Measurements from ENCODE around the gene SCPEP1.
"Not testable (repeated sequence)": the region's sequence is repeated elsewhere in the genome, so short reads cannot be mapped to it uniquely, and the experiment has no call there.

SCPEP1 gene

DNA sequence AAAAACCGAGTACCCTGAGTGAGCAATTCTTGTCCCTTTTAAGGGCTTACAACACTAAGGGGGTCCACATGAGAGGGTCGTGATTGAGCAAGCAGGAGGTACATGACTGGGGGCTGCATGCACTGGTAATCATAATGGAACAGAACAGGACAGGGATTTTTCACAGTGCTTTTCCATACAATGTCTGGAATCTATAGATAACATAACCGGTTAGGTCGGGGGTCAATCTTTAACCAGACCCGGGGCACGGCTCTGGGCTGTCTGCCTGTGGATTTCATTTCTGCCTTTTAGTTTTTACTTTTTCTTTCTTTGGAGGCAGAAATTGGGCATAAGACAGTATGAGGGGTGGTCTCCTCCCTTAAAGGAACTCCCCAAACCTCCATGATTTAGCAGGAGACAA lies 12.2 kb upstream of the SCPEP1 start:
- not testable (repeated sequence) for DNase-seq

DNA sequence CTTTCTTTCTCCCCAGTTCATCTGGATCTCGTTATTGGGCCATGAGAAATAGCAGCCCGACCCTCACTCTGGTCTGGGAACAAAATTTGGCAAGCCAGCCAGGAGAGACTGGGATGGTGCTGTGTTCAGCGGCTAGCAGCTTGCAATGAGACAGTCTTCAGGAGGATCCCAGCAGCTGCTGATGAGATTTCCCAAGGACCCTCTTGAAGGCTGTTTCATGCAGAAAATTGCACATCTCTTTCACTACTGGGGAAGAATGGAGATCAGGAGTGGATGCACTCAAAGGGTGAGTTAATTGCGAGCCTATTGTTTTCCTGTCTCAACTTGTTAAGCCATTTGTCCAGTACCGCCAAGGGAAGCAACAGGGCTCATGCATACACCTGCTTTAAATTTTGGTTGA lies 11.6 kb upstream of the SCPEP1 start:
- DNase-seq: peak; percentile 62

DNA sequence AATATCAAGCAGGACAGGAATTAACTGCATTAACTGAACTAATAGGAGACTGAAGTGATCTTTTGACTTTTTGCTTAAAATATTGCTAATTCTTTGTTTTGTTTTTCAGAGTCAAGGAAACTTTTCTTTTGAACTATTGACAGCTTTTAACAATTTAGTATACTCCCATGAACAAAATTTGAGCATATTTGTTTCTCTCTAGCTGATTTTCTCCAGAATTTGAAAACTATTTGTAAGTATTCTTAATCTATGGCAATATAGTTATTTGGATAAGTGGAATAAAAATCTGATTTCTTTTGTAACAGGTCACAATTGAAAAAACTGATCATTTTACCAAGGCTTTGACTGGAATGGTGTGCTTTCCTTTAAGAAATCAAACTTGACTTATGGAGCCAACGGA lies 7.0 kb upstream of the SCPEP1 start:
- no peak for DNase-seq

DNA sequence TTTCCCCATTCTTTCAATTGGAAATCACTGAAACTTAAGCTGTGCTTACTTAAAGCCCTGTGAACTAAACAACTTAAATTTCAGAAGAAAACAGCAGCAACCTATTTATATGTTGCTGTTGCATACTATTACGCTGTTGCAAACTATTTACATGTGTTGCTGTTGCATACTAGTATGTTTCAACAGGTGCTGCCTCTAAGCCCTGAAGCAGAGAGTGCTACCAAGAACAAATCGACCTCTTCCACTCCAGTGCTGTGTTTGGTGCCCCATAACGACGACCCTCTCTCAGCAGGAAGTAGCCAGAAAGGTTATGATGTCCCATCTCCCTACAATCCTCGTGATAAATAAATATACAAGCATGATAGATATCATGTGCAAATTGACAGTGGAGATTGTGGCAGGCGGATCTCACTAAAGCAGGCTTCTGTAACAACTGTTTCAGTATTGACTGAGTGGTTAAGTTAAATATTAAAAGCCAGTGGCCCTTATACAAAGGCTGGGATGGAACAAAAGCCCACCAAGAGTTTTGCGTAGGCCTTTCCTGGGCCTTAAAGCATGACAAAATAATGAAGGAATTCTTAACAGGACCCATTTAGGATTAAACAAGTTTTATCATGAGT lies 5.7 kb upstream of the SCPEP1 start:
- DNase-seq: no peak

DNA sequence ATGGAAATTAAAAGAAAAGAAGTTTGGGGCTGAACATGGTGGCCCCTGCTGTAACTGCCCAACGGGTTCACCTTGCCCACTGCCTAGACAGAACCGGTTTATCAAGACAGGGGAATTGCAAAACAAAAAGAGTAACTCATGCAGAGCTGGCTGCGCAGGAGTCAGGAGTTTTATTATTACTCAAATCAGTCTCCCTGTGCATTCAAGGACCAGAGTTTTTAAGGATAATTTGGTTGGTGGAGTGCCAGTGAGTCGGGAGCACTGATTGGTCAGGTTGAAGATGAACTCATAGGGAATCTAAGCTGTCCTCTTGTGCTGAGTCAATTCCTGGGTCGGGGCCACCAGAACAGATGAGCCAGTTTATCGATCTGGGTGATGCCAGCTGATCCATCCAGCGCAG lies 4.4 kb upstream of the SCPEP1 start:
- no peak for DNase-seq

DNA sequence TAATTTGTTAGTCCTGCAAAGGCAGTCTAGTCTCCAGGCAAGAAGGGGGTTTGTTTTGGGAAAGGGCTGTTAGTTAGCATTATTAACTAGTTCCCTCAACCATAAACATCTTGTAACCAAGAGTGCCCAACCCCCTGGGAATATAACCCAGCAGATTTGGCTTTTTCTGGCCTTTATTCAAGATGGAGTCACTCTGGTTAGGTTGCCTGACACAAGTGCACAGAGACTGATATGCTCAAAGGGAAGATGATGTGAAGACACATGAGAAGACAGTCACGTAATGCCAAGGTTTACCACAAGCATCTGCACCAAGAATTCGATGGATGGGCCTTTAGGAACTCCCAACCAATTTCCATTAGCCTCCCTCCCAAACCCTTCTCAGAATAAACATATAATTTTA lies 3.9 kb upstream of the SCPEP1 start:
- DNase-seq: no peak

DNA sequence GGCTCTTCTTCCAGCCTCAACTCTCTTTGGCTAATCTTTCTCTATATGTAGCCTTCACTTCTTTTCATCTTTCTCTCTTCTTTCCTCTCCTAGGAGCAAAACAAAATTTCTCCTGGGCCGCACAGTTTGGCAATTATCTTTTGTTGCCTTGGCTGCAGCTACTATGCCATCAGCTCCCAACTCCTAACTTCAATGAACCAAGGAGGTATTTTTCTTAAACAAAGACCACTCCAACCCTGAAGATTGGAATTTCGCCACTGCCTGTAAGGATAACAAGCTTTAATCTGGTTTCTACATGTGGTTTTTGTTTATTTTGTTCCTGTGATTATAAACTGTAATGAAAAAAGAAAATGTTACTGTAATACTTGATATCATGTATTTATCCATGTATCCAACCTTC lies 2.3 kb upstream of the SCPEP1 start:
- no peak for DNase-seq

DNA sequence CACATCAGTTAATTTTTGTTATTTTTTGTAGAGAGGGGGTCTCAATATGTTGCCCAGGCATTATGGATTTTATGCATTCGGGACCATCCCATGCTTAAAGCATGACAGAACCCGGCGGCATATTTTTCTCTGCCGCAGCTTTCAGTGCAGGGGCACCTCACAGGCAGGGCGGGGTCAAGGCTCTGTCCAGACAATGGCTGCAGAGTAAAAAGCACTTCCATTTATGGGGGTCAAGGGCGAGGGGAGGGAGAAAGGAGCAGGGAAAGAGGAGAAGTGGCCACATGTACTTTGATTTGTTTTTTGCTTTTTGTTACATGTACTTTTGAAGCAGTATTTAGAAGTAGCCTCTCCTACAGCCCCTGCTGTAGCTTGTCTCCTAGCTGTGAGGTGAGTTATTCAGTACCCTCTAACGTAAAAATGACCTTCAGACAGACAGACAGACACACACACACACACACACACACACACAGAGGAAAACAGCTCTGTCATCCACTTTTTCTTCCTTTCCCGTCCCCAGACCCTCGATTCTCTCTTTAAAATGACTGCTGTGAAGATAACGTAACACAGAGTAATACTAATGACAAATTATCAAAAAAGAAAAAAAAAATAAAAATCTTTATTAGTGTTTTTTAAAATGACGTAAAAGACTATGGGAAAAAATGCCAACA lies 856 bp upstream of the SCPEP1 start:
- no peak for DNase-seq

DNA sequence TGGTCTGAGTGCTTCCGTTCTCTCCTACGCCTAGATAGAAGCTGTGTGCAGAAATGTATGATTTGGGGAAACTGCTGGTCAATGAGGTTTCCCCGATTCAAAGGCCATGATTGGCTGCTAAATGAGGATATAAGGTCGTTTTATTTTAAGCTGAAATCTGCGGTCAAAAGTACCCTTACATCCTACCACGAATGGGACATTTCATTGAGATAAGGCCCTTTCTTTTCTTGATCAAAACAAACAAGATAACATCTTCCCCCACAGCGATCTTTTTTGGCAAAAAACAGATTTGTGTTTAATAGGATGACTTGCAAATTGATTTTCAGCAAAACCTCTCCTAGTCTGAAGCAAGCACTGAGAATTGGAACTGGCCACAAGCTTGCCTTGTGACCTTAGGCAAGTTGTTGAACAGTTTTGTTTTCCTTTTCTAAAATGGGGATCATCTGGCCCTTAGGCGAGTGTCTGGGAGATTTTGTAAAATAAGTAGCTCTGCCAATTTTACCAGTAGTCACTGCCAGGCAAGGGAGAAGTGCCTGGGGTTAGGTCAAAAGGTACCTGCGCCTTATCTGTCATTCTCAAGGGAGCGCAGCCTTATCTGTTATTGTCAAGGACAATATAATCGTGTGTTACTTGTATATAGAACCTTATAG lies 635 bp downstream of the SCPEP1 start:
- peak; percentile 34 for DNase-seq

DNA sequence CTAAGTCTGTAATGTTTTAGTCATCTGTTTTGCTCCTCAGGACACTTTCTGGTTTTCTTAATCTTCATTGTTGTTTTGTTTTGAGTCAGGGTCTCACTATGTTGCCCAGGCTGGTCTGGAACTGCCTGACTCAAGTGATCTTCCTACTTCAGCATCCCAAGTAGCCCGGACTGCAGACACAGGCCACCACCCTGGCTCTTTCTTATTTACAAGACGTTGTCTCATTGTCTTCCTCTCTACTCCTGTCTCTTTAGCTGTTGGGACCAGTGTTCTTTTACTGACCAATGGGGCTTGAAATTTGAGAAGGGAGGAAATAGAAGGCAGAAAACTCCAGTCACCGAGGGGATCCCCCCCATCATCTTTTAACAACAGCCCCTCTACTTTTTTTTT lies 1.2 kb downstream of the SCPEP1 start:
- DNase-seq: no peak

DNA sequence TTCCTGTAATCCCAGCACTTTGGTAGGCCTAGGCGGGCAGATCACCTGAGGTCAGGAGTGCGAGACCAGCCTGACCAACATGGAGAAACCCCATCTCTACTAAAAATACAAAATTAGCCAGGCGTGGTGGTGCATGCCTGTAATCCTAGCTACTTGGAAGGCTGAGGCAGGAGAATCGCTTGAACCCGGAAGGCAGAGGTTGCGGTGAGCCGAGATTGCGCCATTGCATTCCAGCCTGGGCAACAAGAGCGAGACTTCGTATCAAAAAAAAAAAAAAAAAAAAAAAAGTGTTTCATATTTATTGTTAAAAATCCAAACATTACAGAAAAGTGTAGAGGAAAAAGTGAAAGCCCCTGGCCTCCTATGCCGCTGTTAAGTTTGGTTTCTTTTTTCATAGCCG lies 2.6 kb downstream of the SCPEP1 start:
- not testable (repeated sequence) for DNase-seq

DNA sequence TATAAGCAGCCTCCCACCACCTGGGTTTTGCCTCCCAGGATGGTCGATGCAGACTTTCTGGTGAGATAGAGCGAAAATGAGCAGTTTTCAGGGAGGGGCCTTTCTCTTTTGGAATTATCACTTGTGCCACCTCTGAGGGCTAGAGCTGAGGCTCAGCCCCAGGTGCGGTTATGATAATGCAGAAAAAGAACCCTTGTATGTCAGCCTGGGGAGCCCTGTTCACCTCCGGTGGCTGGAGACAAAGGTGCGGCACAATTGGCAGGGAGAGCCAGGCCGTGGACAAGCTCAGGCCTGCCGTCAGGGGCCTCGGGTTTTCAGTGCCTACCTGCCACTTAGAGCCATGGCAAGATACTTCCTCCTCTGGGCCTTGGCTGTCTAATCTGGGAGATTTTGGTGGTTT lies 4.4 kb downstream of the SCPEP1 start:
- no peak for DNase-seq

DNA sequence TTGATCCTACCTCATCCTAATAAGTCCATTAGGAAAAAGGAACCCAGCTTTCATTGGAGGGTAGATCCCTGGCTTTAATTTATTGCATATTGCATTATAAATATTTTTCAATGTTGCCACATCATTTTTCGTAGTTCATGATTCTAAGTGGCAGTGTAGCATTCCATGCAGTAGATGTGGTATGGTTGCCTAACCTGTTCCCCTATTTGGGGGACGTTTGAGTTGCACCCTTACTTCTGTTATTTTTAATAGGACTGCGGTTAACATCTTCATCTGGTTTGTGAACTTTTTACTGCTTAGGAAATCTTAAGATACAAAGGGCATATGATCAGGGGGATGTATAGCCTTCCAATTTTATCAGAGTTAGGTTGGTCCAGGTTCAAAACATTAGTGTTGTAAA lies 5.4 kb downstream of the SCPEP1 start:
- DNase-seq: no peak

DNA sequence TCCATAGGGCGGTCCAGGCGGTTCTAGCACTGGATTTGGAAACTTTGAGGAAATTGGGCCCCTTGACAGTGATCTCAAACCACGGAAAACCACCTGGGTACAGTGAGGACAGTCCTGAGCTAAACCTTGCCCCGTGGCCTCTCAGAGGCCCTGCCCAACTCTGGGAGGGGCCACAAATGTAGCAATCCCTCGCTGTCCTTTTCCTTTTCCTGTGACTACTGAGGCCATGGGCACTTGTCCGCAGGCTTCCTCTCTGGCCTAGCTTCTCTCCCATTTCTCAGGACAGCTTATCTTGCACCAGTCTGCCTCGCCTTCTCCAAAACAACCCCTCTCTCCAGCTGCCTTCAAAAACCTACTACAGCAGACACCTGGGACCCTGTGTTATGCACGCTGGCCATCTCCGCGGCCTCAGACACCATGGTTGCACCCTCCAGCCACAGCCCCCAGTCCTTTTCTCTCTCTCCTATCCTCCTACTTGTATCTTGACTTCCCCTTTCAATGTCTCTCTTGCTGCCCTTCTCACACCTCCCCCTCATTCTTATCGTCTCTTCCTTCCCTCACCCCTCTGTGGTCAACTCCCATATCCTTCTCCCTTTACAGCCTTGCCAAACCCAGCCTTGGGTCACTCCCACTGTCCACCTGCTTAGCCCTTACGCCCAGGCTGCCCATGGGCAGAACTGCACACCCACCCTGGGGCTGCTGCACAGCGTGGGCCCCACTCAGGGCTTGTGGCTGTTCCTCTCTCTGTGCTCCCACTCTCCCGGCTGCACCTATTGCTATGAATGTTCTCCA lies 7.6 kb downstream of the SCPEP1 start:
- no peak for DNase-seq

DNA sequence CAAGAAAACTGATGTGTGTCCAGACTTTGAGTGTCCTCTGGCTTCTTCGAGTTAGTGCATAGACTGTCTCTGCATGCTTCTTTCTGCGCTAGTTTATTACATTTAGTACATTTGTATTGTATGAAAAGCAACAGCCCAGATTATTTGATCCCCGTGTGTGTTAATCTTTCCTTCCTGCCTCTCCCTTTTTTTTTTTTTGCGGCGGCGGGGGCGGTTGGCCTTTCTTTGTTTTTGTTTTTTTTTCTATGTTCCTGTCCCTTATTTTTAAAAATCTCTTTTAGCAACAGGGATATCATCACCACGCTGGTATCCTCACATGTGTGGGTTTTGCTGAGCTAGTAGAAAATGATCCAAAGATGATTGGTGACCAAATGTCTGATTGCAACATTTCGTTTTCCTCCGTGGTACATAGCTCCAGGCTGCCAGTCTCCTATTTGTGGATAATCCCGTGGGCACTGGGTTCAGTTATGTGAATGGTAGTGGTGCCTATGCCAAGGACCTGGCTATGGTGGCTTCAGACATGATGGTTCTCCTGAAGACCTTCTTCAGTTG lies 9.4 kb downstream of the SCPEP1 start:
- DNase-seq: no peak

DNA sequence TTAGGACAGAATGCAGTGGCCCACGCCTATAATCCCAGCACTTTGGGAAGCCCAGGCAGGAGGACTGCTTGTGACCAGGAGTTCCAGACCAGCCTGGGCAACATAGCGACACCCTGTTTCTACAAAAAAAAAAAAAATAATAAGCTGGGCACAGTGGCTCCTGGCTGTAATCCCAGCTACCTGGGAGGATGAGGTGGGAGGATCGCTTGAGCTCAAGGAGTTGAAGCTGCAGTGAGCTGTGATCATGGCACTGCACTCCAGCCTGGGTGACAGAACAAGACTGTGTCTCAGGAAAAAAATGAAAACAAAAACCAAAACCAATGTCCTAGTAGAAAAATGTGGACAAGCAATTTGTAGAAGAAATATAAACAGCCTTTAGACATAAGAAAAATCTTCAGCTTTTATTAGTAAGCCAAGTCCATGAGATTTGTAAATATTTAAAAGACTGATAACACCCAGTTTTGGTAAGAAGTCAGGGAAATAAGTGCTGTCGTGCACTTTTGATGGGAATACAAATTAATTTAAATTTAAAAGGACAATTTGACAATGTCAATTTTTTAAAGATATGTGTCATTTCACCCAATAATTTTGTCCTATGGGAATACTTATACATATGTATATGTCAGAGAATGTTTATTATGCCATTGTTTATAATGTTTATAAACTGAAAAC lies 11.1 kb downstream of the SCPEP1 start:
- DNase-seq: no peak

DNA sequence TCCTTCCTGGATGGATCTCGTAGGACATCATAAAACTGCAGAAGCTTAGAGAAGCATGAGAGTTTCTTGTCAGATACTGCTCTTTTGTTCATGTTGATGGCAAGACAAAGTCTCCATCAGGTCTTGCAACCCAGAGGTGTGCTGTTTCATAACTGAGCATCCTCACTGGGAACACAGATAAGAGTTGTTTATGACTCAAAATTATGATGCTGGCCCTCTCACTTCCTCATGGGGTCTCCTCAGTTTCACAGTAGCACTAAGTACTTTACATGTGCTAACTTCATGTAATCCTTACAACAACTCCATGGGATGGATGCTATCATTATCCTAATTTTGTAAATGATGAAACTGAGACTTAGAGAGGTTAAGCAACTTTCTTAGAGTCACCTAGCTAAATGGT lies 14.4 kb downstream of the SCPEP1 start:
- DNase-seq: no peak

DNA sequence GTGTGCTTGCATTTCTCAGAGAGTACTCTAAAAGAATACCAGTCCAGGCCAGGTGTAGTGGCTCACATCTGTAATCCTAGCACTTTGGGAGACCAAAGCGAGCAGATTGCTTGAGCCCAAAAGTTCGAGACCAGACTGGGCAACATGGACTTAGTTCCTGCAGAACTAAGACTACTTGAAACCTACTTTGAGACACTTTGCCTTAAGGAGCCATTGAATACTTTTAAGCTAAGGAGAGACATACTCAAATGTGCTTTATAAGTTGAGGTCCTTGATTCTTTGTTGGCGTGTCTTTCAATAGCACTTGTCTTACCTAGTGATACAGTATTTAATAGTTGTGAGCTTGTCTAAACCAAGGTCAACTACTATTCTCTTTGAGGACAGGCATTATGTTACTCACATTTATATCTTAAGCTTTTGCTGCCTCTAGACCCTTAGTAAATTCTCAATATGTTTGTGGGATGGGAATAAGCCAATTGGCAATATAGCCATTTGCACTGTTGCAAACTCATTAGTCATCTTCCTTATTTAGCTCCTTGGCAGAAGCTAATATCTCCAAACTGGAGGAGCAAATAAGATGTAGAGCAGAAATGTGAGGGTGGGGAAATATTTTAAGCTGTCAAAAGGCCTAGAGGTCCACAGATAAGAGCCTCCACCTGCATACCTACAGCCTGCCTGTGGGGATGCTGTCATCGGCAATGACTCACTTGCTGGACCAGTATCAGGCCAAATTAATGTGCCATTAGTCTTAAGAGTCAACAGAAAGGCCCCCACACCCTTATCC lies 16.3 kb downstream of the SCPEP1 start:
- no peak for DNase-seq

DNA sequence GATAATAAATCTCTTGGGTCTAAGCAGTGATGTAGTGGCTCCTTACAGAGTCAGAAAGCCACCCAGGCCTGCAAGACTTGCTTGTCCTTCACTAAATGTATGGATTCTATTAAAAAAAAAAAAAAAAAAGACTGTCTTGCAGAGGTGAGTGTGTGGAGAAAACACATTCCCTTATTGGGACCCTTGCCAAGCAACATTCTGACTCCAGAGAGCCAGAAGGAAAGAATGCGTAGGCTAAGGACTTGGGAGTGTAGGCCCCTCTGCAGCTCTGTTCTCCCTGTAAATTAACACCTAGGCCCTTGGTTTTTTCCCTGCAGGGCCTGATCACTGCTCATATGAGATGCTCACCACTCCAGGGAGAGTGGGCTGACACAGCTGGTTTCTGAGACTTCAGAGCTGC lies 17.8 kb downstream of the SCPEP1 start:
- DNase-seq: no peak

DNA sequence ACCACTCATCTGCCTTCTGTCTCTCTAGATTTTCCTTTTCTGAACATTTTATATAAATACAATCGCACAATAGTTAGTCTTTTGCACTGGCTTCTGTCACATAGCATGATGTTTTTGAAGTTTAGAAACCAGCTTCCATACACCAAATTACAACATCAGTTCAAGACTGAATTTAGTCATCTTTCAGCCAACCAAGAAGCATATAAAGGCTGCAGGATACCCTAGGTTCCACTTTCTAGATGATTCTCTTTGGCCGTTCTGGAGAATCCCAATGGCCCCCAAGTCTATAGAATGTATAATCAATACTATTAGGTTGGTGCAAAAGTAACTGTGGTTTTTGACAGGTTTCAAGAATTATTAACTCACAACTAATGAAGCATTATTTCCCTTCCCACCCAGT lies 19.4 kb downstream of the SCPEP1 start:
- DNase-seq: no peak

DNA sequence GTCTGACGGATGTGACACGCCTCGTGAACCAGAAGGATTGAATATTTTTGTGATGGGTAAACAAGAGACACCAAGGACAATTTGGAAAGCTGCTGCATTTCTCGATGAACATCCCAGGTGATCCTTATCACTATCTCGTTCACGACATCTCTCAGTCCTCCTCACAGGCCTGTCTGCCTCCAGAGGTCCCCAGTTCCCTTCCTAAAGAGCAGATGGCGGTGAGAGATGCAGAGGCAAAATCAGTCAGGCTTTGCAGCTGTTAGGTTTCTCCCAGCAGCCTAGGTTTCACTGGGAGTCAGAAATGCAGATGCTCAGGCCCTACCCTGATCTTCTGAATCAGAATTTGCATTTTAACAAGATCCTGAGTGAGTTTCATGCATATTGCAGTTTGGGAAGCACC lies 23.6 kb downstream of the SCPEP1 start:
- no peak for DNase-seq

DNA sequence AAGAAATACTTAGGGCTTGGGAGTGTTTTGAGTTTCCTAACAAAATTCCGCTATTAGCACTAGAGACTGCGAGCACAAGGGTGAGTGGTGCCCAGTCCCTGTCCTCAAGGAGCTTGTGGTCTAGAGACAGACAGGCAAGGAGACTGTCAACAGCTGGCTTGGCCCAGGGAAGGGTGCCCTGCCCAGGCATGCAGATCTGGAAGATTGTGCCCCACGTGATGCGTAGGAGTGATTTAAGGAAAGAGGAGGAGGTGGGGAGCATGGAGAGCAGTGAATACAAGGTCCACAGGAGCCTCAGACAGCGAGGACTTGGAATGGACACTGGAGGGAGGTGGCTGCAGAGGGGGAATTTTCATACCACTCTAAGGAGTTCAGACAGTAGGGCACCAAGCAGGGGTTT lies 25.0 kb downstream of the SCPEP1 start:
- DNase-seq: no peak

Measured in NCI-H1092 treated with DMSO at 0.1 percent for 48 hours (cell line).